AG09319 (cell line): ENCODE results near the gene DNAJC30.
"Not testable (repeated sequence)": the region's sequence is repeated elsewhere in the genome, so short reads cannot be mapped to it uniquely, and the experiment has no call there.

ENCODE experiments used
- DNase-seq: peaks from one replicate; pipeline ENCODE4 v3.0.0-alpha.2; 2010; ENCODE audit warnings: low read depth; ENCODE audit errors: extremely low read depth
- CTCF ChIP-seq: IDR thresholded peaks from 2 replicates; pipeline ENCODE4 v1.5.1; 2011; ENCODE audit warnings: low read depth, mild to moderate bottlenecking, inconsistent platforms, low read length, moderate library complexity

DNAJC30 gene

GRCh38 chr7:73722785-73723184 is 39.5 kb upstream of the DNAJC30 start:
- TF ChIP-seq CTCF: no peak
- DNase-seq: no peak

DNA sequence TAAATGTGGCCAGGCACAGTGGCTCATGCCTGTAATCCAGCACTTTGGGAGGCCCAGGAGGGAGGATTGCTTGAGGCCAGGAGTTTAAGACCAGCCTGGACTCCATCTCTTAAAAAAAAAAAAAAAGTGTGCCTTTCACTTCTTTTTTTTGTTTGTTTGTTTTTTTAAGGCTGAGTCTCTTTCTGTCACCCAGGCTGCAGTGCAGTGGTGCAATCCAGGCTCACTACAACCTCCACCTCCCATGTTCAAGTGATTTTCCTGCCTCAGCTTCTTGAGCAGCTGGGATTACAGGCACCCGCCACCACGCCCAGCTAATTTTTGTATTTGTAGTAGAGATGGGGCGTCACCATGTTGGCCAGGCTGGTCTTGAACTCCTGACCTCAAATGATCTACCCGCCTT is 38.9 kb upstream of the DNAJC30 start:
- DNase-seq: not testable (repeated sequence)

DNA sequence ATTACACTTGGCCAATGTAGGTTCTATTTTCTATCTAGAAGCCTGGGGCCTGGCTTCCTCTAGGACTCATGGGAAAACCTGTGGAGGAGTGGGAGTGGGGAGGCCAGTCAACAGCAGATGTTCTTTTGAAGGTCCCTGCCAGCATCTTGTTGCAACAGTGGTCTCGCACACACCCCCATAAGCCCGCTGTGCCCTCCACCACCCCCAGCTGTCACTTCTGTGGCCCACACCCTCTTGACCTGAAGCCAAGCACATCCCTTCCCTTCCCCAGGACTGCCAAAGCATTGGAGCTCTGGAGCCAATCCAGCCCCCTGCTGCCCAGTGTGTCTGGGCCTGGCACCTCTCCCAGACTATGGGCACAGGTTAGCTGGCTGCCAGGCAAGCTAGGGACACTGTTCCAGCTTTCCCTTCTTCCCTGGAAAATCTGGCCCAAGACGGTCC is 38.1 kb upstream of the DNAJC30 start:
- no peak for TF ChIP-seq CTCF
- no peak for DNase-seq

GRCh38 chr7:73720443-73720842 is 37.2 kb upstream of the DNAJC30 start:
- not testable (repeated sequence) for DNase-seq

- no peak for DNase-seq
- no peak for TF ChIP-seq CTCF
Observed at GRCh38 chr7:73719806-73720169, 36.5 kb upstream of the DNAJC30 start.

GRCh38 chr7:73718905-73719805 is 35.9 kb upstream of the DNAJC30 start, which contains the start of gene STX1A:
TSS of gene STX1A (minus strand) at chr7:73719669. CDS start at chr7:73719631, 38 bp downstream.
- TF ChIP-seq CTCF: no peak
- DNase-seq: no peak

- no peak for DNase-seq
- no peak for TF ChIP-seq CTCF
Observed at GRCh38 chr7:73718438-73718881, 35.2 kb upstream of the DNAJC30 start.

DNA sequence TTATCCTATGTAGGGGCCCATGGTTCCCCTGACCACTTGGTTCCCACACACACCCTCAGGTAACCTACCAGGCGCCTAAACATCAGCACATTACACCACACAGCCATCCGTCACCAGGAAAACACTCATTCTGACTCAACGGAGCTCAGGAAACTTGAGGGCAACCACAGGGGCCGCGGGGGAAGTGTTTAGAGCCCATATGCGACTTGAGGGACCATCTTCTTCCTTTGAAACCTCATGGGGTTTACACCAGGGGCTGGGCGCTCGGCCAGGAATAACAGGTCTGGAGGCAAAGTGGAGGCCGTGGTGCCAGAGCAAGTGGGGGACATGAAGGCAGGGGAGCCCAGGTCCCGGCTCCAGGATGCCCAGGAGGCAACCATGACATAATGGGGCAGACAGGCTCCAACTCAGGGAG is 34.7 kb upstream of the DNAJC30 start:
- DNase-seq: no peak
- no peak for TF ChIP-seq CTCF
